Esophagus muscularis mucosa (tissue), 4 donors: ENCODE data around the gene CYP27B1. TPM values are rescaled to one million over a fixed set of nuclear protein-coding genes. Genes with fewer than 3 reads are reported as not detected.
A peak's percentile ranks its signal among the peaks of the same experiment; 100 is the strongest.

Source experiments
- DNase-seq: peaks from one replicate; pipeline ENCODE4 v3.0.0-alpha.2; 2017; ENCODE audit errors: extremely low spot score
- H3K27ac ChIP-seq, 4 donors: fragments of 200-600 bp; sonication (generic); replicated peaks in 1 of 4; 1 replicate in 3 of 4; 2 replicates in 1 of 4; pipeline ENCODE4 v1.5.1; 2016 to 2019; ENCODE audit warnings: mild to moderate bottlenecking in 1 of 4
- H3K27me3 ChIP-seq, 4 donors: fragments of 200-600 bp; sonication (generic); one replicate each; pipeline versions ENCODE4 v1.5.1 to v1.6.0; 2016 to 2019
- H3K36me3 ChIP-seq, 4 donors: fragments of 200-600 bp; sonication (generic); one replicate each; pipeline ENCODE4 v1.5.1; 2016 to 2019
- H3K4me1 ChIP-seq, 4 donors: fragments of 200-600 bp; sonication (generic); one replicate each; pipeline ENCODE4 v1.5.1; 2016 to 2019
- H3K4me3 ChIP-seq, 4 donors: fragments of 200-600 bp; sonication (generic); 1 replicate in 2 of 4; 2 replicates in 2 of 4; pipeline ENCODE4 v1.5.1; 2016 to 2019; ENCODE audit warnings: mild to moderate bottlenecking in 4 of 4, moderate library complexity in 1 of 4
- H3K9me3 ChIP-seq, 4 donors: fragments of 200-600 bp; sonication (generic); 1 replicate in 3 of 4; 2 replicates in 1 of 4; pipeline ENCODE4 v1.5.1; 2016 to 2019
- CTCF ChIP-seq, 3 experiments: fragments of 200-600 bp in 2 of 3; fragments of 450-650 bp in 1 of 3; sonication (generic) in 2 of 3; IDR thresholded peaks; one replicate each; pipeline ENCODE4 v1.5.1; 2017 to 2019; ENCODE audit warnings: antibody characterized with exemption in 3 of 3, mild to moderate bottlenecking in 2 of 3, moderate library complexity in 1 of 3
- EP300 ChIP-seq: sonication (generic); formaldehyde crosslinking; IDR thresholded peaks from one replicate; pipeline ENCODE4 v1.6.1; 2017; ENCODE audit warnings: antibody characterized with exemption
- POLR2A ChIP-seq: fragments of 450-650 bp; IDR thresholded peaks from one replicate; pipeline ENCODE4 v1.6.1; 2017; ENCODE audit warnings: antibody characterized with exemption, moderate library complexity, mild to moderate bottlenecking, low read depth
- POLR2AphosphoS5 ChIP-seq, 2 donors: sonication (generic); formaldehyde crosslinking; IDR thresholded peaks; one replicate each; pipeline ENCODE4 v1.6.1; 2017; ENCODE audit warnings: antibody characterized with exemption in 2 of 2
- WGBS: methylation state at CpG from one replicate; pipeline ENCODE4 v1.1.5; 2018; 5-methylcytosine and 5-hydroxymethylcytosine counted together
- intact Hi-C: fragments of 100-400 bp; cut with DNase I; formaldehyde crosslinking; loops from one replicate; pipeline ENCODE4 v1.15.1; 2023
- total RNA-seq, 4 donors: library from RNA; depleted of rRNA; stranded (reverse); fragments of >200 nt; gene quantifications; one replicate each; pipeline versions ENCODE4 v1.1.0 to v1.2.1, GENCODE V29; 2016

The CYP27B1 gene
- total RNA-seq, 4 donors from 2014 or later = 0.32 to 0.66 TPM; not detected in 2

DNA sequence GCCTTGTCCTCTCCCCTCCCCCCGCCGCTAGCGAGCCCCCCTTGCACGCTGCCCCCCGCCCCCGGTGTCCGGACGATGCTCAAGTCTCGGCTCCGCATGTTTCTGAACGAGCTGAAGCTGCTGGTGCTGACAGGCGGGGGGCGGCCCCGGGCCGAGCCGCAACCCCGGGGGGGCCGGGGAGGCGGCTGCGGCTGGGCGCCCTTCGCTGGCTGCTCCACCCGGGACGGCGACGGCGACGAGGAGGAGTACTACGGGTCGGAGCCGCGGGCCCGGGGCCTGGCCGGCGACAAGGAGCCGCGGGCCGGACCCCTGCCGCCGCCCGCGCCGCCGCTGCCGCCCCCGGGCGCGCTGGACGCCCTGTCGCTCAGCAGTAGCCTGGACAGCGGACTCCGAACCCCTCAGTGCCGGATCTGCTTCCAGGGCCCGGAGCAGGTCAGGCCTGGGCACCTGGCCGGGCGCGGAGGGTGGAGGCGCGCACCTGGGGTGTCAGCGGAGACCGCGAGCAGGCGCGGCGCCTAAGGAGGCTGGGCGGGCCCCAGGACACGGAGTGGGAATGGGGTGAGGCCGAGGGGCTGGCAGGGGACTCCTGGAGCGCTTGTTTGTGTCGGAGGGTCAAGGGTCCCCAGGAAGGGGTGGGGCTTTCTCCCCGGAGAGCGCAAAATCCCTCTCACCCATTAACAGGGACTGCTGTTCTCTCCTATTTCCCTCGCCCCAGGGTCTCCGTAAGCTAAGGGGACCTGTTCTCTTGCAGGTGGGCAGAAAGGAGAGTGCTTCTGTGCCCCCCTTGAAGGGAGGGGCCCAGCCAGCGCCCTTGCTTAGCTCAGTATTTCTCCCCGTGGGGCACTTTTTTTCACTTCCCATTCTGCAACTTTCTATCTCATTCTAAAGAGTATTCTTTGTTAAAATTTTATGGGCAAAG is 11.2 kb downstream of the CYP27B1 start:
- H3K27ac ChIP-seq = peak overlapping the region; percentile 65 to 74 (median 72)
- H3K4me1 ChIP-seq = peaks cover 25 to 58% (median 41%) of the 10 kb centered on the region in 4 donors
- intact Hi-C loops = no loop called here
- H3K27me3 ChIP-seq = no peaks in the 10 kb centered on the region
- no peaks in the 10 kb centered on the region for H3K9me3 ChIP-seq
- peaks cover 0 to 21% (median 18%) of the 10 kb centered on the region in 4 donors for H3K36me3 ChIP-seq
- TF ChIP-seq POLR2AphosphoS5 (IDR thresholded peaks at IDR 0.05) = no peak
- no peak for TF ChIP-seq CTCF (IDR thresholded peaks at IDR 0.05)
- no peak for TF ChIP-seq POLR2A
- TF ChIP-seq EP300 = no peak
- no peak for DNase-seq
- H3K4me3 ChIP-seq = peak overlapping the region; percentile 74 to 91 (median 86)
- 13% methylated on average over 6 of the region's 76 CpGs for WGBS

GRCh38 chr12:57755194-57755453 is 11.8 kb downstream of the CYP27B1 start:
- TF ChIP-seq POLR2AphosphoS5 (IDR thresholded peaks at IDR 0.05) = no peak
- no peak for TF ChIP-seq POLR2A
- TF ChIP-seq EP300 = no peak
- Histone ChIP-seq H3K9me3 (no peaks in the 10 kb centered on the region), H3K27ac (peak overlapping the region; percentile 65 to 74 (median 72)), H3K36me3 (peaks cover 5 to 27% (median 23%) of the 10 kb centered on the region in 4 donors), H3K4me3 (peak overlapping the region; percentile 74 to 91 (median 86)), H3K27me3 (no peaks in the 10 kb centered on the region), H3K4me1 (peaks cover 26 to 64% (median 44%) of the 10 kb centered on the region in 4 donors)
- intact Hi-C loops = no loop called here
- WGBS = no CpG with 5 or more reads among the region's 34 CpGs
- DNase-seq = no peak

DNA sequence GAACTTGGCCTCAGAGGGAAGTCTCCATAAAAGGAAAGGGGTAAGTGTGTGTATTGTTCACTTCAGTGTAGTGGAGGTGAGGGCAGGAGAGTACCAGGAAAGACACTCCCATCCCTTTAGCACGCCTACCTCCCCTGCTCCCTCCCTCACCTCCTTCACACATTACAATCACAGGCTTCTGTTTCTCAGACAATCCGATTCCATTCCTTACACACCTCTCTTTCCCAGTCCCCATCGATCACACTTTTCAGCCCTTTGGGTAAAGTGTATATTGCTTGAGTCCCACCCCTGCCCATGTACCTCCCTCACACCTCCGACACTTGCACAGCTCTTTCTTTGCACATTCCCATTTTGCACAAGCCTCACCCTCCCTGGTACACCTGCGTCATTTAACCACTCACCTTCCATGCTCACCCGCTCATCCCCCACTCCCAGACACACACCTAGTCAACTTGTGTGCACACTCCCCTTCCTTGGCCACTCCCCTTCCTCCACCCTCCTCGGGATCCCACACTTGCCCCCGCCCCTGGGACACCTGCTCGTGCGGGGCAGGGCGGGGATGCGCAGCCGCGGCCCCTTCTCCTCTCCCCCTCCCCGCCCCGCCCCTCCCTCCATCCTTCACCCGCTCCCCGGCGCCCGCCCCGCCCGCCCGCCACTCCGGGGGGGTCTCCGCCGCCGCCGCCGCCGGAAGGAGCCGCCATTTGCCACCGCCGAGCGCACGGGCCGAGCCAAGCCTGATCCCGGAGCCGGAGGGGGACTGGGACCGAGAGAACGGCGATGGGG is 12.3 kb downstream of the CYP27B1 start, which contains the start of gene MARCHF9:
MARCHF9 (plus strand) TSS at position 693 of the 783 bp plus-strand sequence. CDS start 426 bp downstream, outside the sequence.
- H3K27me3 ChIP-seq = no peaks in the 10 kb centered on the region
- peaks cover 11 to 32% (median 27%) of the 10 kb centered on the region in 4 donors for H3K36me3 ChIP-seq
- no peaks in the 10 kb centered on the region for H3K9me3 ChIP-seq
- no peak for TF ChIP-seq EP300
- peak in 1 of 2 donors; percentile 37 for TF ChIP-seq POLR2AphosphoS5 (IDR thresholded peaks at IDR 0.05)
- DNase-seq = no peak
- 4% methylated on average over 16 of the region's 41 CpGs for WGBS
- peak within 1 kb of the TSS; percentile 65 to 74 (median 72) for H3K27ac ChIP-seq
- peak within 1 kb of the TSS; percentile 74 to 91 (median 86) for H3K4me3 ChIP-seq
- intact Hi-C loops = no loop called here
- H3K4me1 ChIP-seq = peaks cover 26 to 64% (median 44%) of the 10 kb centered on the region in 4 donors

DNA sequence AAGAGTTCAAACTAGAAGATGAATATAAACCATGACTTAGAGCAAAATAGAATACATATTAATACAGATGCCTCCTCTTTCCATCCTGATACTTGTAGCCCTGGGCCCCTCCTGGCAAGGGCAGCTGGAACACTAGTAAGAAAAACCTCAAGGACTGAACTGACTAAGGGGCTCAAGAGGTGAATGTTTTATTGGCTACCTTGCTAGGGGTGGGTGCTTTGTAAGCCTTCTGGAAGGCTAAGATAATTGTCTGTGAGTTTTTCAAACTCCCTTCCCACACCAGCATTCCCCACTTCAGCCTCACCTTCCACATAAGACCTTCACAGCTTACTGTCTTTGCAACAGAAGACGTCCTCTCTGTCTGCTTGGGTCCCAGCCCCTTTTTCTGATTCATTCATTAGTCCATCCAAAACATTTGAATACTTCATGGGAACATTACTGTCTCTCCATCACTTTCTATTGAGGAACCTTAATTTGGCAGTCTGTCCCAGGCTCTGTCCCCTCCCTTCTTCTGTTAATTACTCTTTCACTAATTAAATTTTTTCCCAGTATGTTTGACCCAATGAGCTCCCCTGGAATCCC is 13.0 kb downstream of the CYP27B1 start:
- no peaks in the 10 kb centered on the region for H3K27me3 ChIP-seq
- H3K4me3 ChIP-seq = peak overlapping the region in 1 of 4 donors; percentile 74
- DNase-seq = no peak
- intact Hi-C loops = no loop called here
- peak overlapping the region in 2 of 4 donors; percentile 69 to 74 for H3K27ac ChIP-seq
- peaks cover 17 to 36% (median 29%) of the 10 kb centered on the region in 4 donors for H3K36me3 ChIP-seq
- WGBS = 32% methylated on average over 1 of the region's 1 CpG
- H3K4me1 ChIP-seq = peaks cover 26 to 64% (median 44%) of the 10 kb centered on the region in 4 donors
- no peak for TF ChIP-seq POLR2AphosphoS5 (IDR thresholded peaks at IDR 0.05)
- no peak for TF ChIP-seq POLR2A
- TF ChIP-seq CTCF (IDR thresholded peaks at IDR 0.05) = no peak
- TF ChIP-seq EP300 = no peak
- no peaks in the 10 kb centered on the region for H3K9me3 ChIP-seq

GRCh38 chr12:57752668-57753000 is 14.2 kb downstream of the CYP27B1 start:
- H3K36me3 ChIP-seq = peaks cover 29 to 36% (median 30%) of the 10 kb centered on the region in 4 donors
- TF ChIP-seq POLR2AphosphoS5 (IDR thresholded peaks at IDR 0.05) (no peak), EP300 (no peak), POLR2A (no peak), CTCF (IDR thresholded peaks at IDR 0.05) (no peak)
- 0% methylated on average over 5 of the region's 5 CpGs for WGBS
- H3K27ac ChIP-seq = peak overlapping the region; percentile 58 to 92 (median 84)
- H3K4me1 ChIP-seq = peaks cover 26 to 64% (median 44%) of the 10 kb centered on the region in 4 donors
- no peaks in the 10 kb centered on the region for H3K27me3 ChIP-seq
- H3K4me3 ChIP-seq = peak overlapping the region; percentile 61 to 91 (median 72)
- no peaks in the 10 kb centered on the region for H3K9me3 ChIP-seq
- intact Hi-C loops = no loop called here
- DNase-seq = no peak
